Upper lobe of left lung (tissue), 6 donors: ENCODE measurements around the gene SEC23IP. TPM values are rescaled to one million over a fixed set of nuclear protein-coding genes. Genes with fewer than 3 reads are reported as not detected.

ENCODE experiments used
- ATAC-seq, 2 donors: fragments of 200-7000 bp; cut with Tn5 transposase; one replicate each; pipeline ENCODE4 v1.9.1; 2022; ENCODE audit warnings: mild to moderate bottlenecking in 2 of 2, moderate library complexity in 2 of 2; ENCODE audit not compliant: low FRiP score in 2 of 2
- DNase-seq, 2 donors: peaks; one replicate each; pipeline ENCODE4 v3.0.0-alpha.2; 2019 to 2020
- H3K27ac ChIP-seq, 4 donors: fragments of 200-600 bp; sonication (generic); one replicate each; pipeline ENCODE4 v1.5.1; 2016 to 2019
- H3K27me3 ChIP-seq, 4 donors: fragments of 200-600 bp; sonication (generic); one replicate each; pipeline ENCODE4 v1.5.1; 2017 to 2019
- H3K36me3 ChIP-seq, 4 donors: fragments of 200-600 bp; sonication (generic); one replicate each; pipeline ENCODE4 v1.5.1; 2016 to 2019
- H3K4me1 ChIP-seq, 4 donors: fragments of 200-600 bp; sonication (generic); one replicate each; pipeline ENCODE4 v1.5.1; 2018 to 2019
- H3K4me3 ChIP-seq, 4 donors: fragments of 200-600 bp; sonication (generic); one replicate each; pipeline ENCODE4 v1.5.1; 2017 to 2019; ENCODE audit warnings: mild to moderate bottlenecking in 2 of 4, moderate library complexity in 1 of 4
- H3K9me3 ChIP-seq, 4 donors: fragments of 200-600 bp; sonication (generic); one replicate each; pipeline ENCODE4 v1.5.1; 2018 to 2019
- CTCF ChIP-seq, 6 experiments: fragments of 450-650 bp in 4 of 6; fragments of 200-600 bp in 2 of 6; sonication (generic) in 2 of 6; IDR thresholded peaks; one replicate each; pipeline ENCODE4 v1.5.1; 2016 to 2019; ENCODE audit warnings: antibody characterized with exemption in 6 of 6
- EP300 ChIP-seq, 4 donors: sonication (generic); formaldehyde crosslinking; IDR thresholded peaks; one replicate each; pipeline ENCODE4 v1.5.1; 2017; ENCODE audit warnings: antibody characterized with exemption in 4 of 4, control low read depth in 2 of 4
- POLR2A ChIP-seq, 4 donors: fragments of 450-650 bp; IDR thresholded peaks; one replicate each; pipeline ENCODE4 v1.5.1; 2016 to 2017; ENCODE audit warnings: antibody characterized with exemption in 4 of 4, mild to moderate bottlenecking in 2 of 4
- POLR2AphosphoS5 ChIP-seq, 2 donors: sonication (generic); formaldehyde crosslinking; IDR thresholded peaks; one replicate each; pipeline ENCODE4 v1.5.1; 2017; ENCODE audit warnings: antibody characterized with exemption in 2 of 2
- WGBS, 2 donors: methylation state at CpG; one replicate each; pipeline ENCODE4 v1.1.5; 2017 to 2018; 5-methylcytosine and 5-hydroxymethylcytosine counted together
- total RNA-seq, 6 donors: library from RNA; depleted of rRNA in 4 of 6; stranded (reverse); fragments of >200 nt in 4 of 6; gene quantifications; one replicate each; pipeline versions ENCODE4 v1.1.0 to v1.2.1, GENCODE V29; 2016 to 2021
- donor health status: DM: no; HTN: no; CAD: no; lungs with moderate emphysema.
- donor health status: DM: no; HTN: yes; CAD: no; lungs with severe emphysema.

Gene SEC23IP
- total RNA-seq, 6 donors from 2014 or later = 13.4 to 60.8 (median 40.4) TPM

GRCh38 chr10:119980956-119981750, 88.6 kb downstream of the SEC23IP start:
- peaks cover 0 to 4% (median 0%) of the 10 kb centered on the region in 4 donors for H3K9me3 ChIP-seq
- no peak overlapping the region for H3K4me3 ChIP-seq
- TF ChIP-seq CTCF (IDR thresholded peaks at IDR 0.05) (no peak), EP300 (IDR thresholded peaks at IDR 0.05) (no peak), POLR2AphosphoS5 (IDR thresholded peaks at IDR 0.05) (no peak), POLR2A (IDR thresholded peaks at IDR 0.05) (no peak)
- WGBS, 2 donors = 52 to 63% methylated on average over 5 of the region's 5 CpGs
- no peaks in the 10 kb centered on the region for H3K36me3 ChIP-seq
- H3K4me1 ChIP-seq = no peaks in the 10 kb centered on the region
- ATAC-seq = no peak
- no peaks in the 10 kb centered on the region for H3K27me3 ChIP-seq
- no peak overlapping the region for H3K27ac ChIP-seq
- DNase-seq = no peak

DNA sequence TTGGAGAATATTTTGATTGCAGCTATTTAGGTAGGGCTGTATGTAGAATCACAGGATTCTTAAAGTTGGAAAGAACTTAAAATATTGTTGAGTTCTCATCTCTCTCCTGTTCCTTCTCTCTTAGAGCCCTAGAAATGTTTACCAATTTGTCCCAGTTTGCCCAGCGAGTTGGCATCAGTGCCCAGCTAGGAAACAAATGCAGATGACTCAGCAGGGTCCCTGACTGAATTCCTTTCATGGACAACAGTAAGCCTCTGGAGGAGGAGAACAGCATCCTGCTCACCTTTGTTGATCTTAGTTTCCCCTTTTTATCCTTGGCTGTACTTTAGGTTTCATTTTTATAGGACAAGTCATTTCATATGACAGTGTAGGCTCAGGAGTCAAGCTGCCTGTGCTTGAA, 89.3 kb downstream of the SEC23IP start:
- Histone ChIP-seq H3K4me1 (no peaks in the 10 kb centered on the region), H3K4me3 (no peak overlapping the region), H3K9me3 (peaks cover 0 to 4% (median 0%) of the 10 kb centered on the region in 4 donors), H3K27me3 (no peaks in the 10 kb centered on the region), H3K36me3 (no peaks in the 10 kb centered on the region), H3K27ac (no peak overlapping the region)
- no peak for TF ChIP-seq POLR2A (IDR thresholded peaks at IDR 0.05)
- WGBS, 2 donors = 29 to 38% methylated on average over 1 of the region's 1 CpG
- DNase-seq (no peak), ATAC-seq (no peak)

DNA sequence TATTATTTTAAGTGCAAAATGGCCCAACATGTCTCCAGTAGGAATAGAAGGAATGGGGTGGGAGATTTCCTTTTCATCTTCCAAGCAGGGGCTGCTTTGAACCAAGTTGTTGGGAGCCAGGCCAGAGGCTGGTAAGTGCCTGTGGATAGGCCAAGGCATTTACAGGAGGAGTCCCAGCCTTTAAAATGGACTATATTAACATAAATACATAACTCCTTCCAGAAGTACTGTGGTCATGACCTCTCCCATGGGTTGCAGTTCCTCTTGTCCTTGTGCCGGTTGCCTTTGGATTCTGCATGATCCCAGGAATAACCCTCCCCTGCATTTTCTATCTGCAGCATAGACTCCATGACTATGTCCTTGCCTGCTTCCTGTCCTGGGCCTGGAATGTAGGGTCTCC, 95.8 kb downstream of the SEC23IP start:
- no peaks in the 10 kb centered on the region for H3K4me1 ChIP-seq
- H3K9me3 ChIP-seq = peaks cover 0 to 4% (median 0%) of the 10 kb centered on the region in 4 donors
- TF ChIP-seq POLR2AphosphoS5 (IDR thresholded peaks at IDR 0.05) = no peak
- no peak for TF ChIP-seq EP300 (IDR thresholded peaks at IDR 0.05)
- no peak for TF ChIP-seq CTCF (IDR thresholded peaks at IDR 0.05)
- TF ChIP-seq POLR2A (IDR thresholded peaks at IDR 0.05) = no peak
- no peaks in the 10 kb centered on the region for H3K27me3 ChIP-seq
- H3K27ac ChIP-seq = no peak overlapping the region
- ATAC-seq (no peak), DNase-seq (no peak)
- WGBS, 2 donors = 80 to 91% methylated on average over 1 of the region's 1 CpG
- no peak overlapping the region for H3K4me3 ChIP-seq
- H3K36me3 ChIP-seq = no peaks in the 10 kb centered on the region

GRCh38 chr10:119989966-119990365, 97.4 kb downstream of the SEC23IP start:
- no peaks in the 10 kb centered on the region for H3K9me3 ChIP-seq
- TF ChIP-seq POLR2A (IDR thresholded peaks at IDR 0.05) = no peak
- no peak for TF ChIP-seq POLR2AphosphoS5 (IDR thresholded peaks at IDR 0.05)
- TF ChIP-seq CTCF (IDR thresholded peaks at IDR 0.05) = no peak
- no peak for TF ChIP-seq EP300 (IDR thresholded peaks at IDR 0.05)
- no peak overlapping the region for H3K27ac ChIP-seq
- DNase-seq (no peak), ATAC-seq (no peak)
- no peak overlapping the region for H3K4me3 ChIP-seq
- H3K27me3 ChIP-seq = no peaks in the 10 kb centered on the region
- no peaks in the 10 kb centered on the region for H3K36me3 ChIP-seq
- 74 to 82% methylated on average over 7 of the region's 7 CpGs for WGBS, 2 donors
- H3K4me1 ChIP-seq = no peaks in the 10 kb centered on the region

- no peaks in the 10 kb centered on the region for H3K36me3 ChIP-seq
- peaks cover 0 to 9% (median 0%) of the 10 kb centered on the region in 4 donors for H3K9me3 ChIP-seq
- no peak for ATAC-seq
- H3K27me3 ChIP-seq = no peaks in the 10 kb centered on the region
- DNase-seq = no peak
- no peak overlapping the region for H3K4me3 ChIP-seq
- no peaks in the 10 kb centered on the region for H3K4me1 ChIP-seq
- 66 to 67% methylated on average over 9 of the region's 9 CpGs for WGBS, 2 donors
- TF ChIP-seq POLR2AphosphoS5 (IDR thresholded peaks at IDR 0.05) (no peak), CTCF (IDR thresholded peaks at IDR 0.05) (no peak), POLR2A (IDR thresholded peaks at IDR 0.05) (no peak), EP300 (IDR thresholded peaks at IDR 0.05) (no peak)
- no peak overlapping the region for H3K27ac ChIP-seq
Measured at GRCh38 chr10:119991066-119991465, 98.5 kb downstream of the SEC23IP start.
